Calu3 (cell line): ENCODE measurements around the gene PDS5A. TPM values are rescaled to one million over a fixed set of nuclear protein-coding genes. Genes with fewer than 3 reads are reported as not detected.

Source experiments
- BruUV-seq: library from RNA; stranded (reverse); fragments of 400-500 nt; replicated peaks from 2 replicates; lab custom pipeline; 2021; lab: Mats Ljungman, UMichigan
- CTCF ChIA-PET: fragments of 300-600 bp; sonication (Branson Sonifier 250); formaldehyde crosslinking; loops from one replicate; lab custom pipeline; 2022; ENCODE audit warnings: antibody characterized with exemption; lab: Charles Lee
- DNase-seq: peaks from one replicate; pipeline ENCODE4 v3.0.0; 2022
- H3K27ac Mint-ChIP-seq: one replicate; pipeline ENCODE4 v1.8.0; 2022; ENCODE audit warnings: mixed read lengths; ENCODE audit not compliant: unreplicated experiment
- H3K27me3 Mint-ChIP-seq: one replicate; pipeline ENCODE4 v1.8.0; 2022; ENCODE audit warnings: mixed read lengths; ENCODE audit not compliant: unreplicated experiment
- H3K36me3 Mint-ChIP-seq: one replicate; pipeline ENCODE4 v1.8.0; 2022; ENCODE audit warnings: mild to moderate bottlenecking, moderate library complexity, mixed read lengths; ENCODE audit not compliant: insufficient read depth, unreplicated experiment
- H3K4me1 Mint-ChIP-seq: one replicate; pipeline ENCODE4 v1.8.0; 2022; ENCODE audit warnings: mild to moderate bottlenecking, low read depth, mixed read lengths; ENCODE audit not compliant: unreplicated experiment
- H3K4me3 Mint-ChIP-seq: one replicate; pipeline ENCODE4 v1.8.0; 2022; ENCODE audit warnings: mild to moderate bottlenecking, low read depth, moderate library complexity, mixed read lengths; ENCODE audit not compliant: unreplicated experiment
- H3K9me3 Mint-ChIP-seq: one replicate; pipeline ENCODE4 v1.8.0; 2022; ENCODE audit warnings: low read depth, mixed read lengths; ENCODE audit not compliant: unreplicated experiment
- CTCF ChIP-seq: fragments of 200-600 bp; IDR thresholded peaks from one replicate; pipeline ENCODE4 v1.8.0; 2022; ENCODE audit warnings: antibody characterized with exemption; ENCODE audit not compliant: unreplicated experiment
- intact Hi-C: fragments of 100-400 bp; cut with micrococcal nuclease; formaldehyde crosslinking; loops from one replicate; pipeline ENCODE4 v1.10.0; 2022; ENCODE audit not compliant: unreplicated experiment
- total RNA-seq: library from RNA; stranded (reverse); gene quantifications from 2 replicates; pipeline ENCODE4 v1.2.3, GENCODE V29; 2022

The PDS5A gene
- total RNA-seq, 1 experiment from 2014 or later, result 49.1 TPM

GRCh38 chr4:39881789-39882188, 95.9 kb downstream of the PDS5A start:
- CTCF ChIA-PET, result no interaction called here
- no peak overlapping the region for H3K27ac Mint-ChIP-seq
- no peak for TF ChIP-seq CTCF
- intact Hi-C loops, result no loop called here
- DNase-seq, result no peak
- no peak overlapping the region for H3K4me3 Mint-ChIP-seq
- no TSS peak for BruUV-seq
- H3K9me3 Mint-ChIP-seq, result no peaks in the 10 kb centered on the region
- no peaks in the 10 kb centered on the region for H3K27me3 Mint-ChIP-seq
- H3K36me3 Mint-ChIP-seq, result peaks cover 29% of the 10 kb centered on the region
- H3K4me1 Mint-ChIP-seq, result no peaks in the 10 kb centered on the region

GRCh38 chr4:39877971-39878370, 99.7 kb downstream of the PDS5A start:
- no peaks in the 10 kb centered on the region for H3K4me1 Mint-ChIP-seq
- intact Hi-C loops, result no loop called here
- no peaks in the 10 kb centered on the region for H3K27me3 Mint-ChIP-seq
- no peak for TF ChIP-seq CTCF
- H3K4me3 Mint-ChIP-seq, result no peak overlapping the region
- no peak for DNase-seq
- CTCF ChIA-PET, result no interaction called here
- H3K27ac Mint-ChIP-seq, result no peak overlapping the region
- H3K9me3 Mint-ChIP-seq, result no peaks in the 10 kb centered on the region
- peaks cover 9% of the 10 kb centered on the region for H3K36me3 Mint-ChIP-seq
- BruUV-seq, result no TSS peak

- no peak for TF ChIP-seq CTCF
- intact Hi-C loops, result no loop called here
- Mint-ChIP-seq H3K36me3 (peaks cover 4% of the 10 kb centered on the region), H3K9me3 (no peaks in the 10 kb centered on the region), H3K4me1 (no peaks in the 10 kb centered on the region), H3K4me3 (no peak overlapping the region), H3K27ac (no peak overlapping the region), H3K27me3 (no peaks in the 10 kb centered on the region)
- no TSS peak for BruUV-seq
- no peak for DNase-seq
- CTCF ChIA-PET, result no interaction called here
Observed at GRCh38 chr4:39873823-39874222, 103.9 kb downstream of the PDS5A start.

GRCh38 chr4:39865280-39865679, 112.4 kb downstream of the PDS5A start:
- no peak overlapping the region for H3K4me3 Mint-ChIP-seq
- TF ChIP-seq CTCF, result no peak
- CTCF ChIA-PET, result interaction anchor here (0.6 to 0.9 kb wide), 2 partner anchors 18 to 103 kb away, joined by 3 to 9 read pairs; no protein-coding TSS in a partner anchor
- intact Hi-C loops, result no loop called here
- H3K27ac Mint-ChIP-seq, result no peak overlapping the region
- H3K36me3 Mint-ChIP-seq, result peaks cover 9% of the 10 kb centered on the region
- no TSS peak for BruUV-seq
- no peaks in the 10 kb centered on the region for H3K27me3 Mint-ChIP-seq
- no peaks in the 10 kb centered on the region for H3K4me1 Mint-ChIP-seq
- H3K9me3 Mint-ChIP-seq, result no peaks in the 10 kb centered on the region
- no peak for DNase-seq
